HG02623 (cell line): ENCODE measurements around the gene FERMT3.

Experiments
- ATAC-seq: cut with Tn5 transposase; IDR thresholded peaks from one replicate; pipeline ENCODE4 v1.9.1; 2021; ENCODE audit warnings: moderate library complexity; ENCODE audit not compliant: unreplicated experiment

FERMT3 gene

DNA sequence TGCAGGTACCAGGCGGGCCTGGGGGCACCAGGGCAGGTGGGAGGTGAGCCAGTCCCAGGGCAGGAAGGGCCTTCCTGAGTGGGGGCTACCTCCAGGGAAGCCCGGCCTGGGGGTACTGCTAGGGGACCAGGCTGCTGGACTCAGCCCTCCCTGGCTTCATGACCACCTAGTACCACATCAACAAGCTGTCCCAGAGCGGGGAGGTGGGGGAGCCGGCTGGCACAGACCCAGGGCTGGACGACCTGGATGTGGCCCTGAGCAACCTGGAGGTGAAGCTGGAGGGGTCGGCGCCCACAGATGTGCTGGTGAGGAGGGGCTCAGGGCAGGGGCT is 12.8 kb downstream of the FERMT3 start:
- ATAC-seq, result no peak

DNA sequence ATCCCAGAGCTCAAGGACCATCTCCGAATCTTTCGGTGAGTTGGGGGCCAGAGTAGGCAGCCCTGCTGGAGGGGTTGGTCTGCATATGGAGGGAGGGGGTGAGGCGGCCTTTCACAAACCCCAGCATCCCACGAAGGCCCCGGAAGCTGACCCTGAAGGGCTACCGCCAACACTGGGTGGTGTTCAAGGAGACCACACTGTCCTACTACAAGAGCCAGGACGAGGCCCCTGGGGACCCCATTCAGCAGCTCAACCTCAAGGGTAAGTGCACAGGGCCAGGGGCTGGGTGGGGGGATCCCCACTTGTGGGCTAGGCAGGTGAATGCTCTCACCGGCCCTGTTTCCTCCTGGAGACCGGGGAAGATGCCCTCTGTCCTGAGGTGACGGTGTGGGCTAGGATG is 13.2 kb downstream of the FERMT3 start:
- no peak for ATAC-seq

DNA sequence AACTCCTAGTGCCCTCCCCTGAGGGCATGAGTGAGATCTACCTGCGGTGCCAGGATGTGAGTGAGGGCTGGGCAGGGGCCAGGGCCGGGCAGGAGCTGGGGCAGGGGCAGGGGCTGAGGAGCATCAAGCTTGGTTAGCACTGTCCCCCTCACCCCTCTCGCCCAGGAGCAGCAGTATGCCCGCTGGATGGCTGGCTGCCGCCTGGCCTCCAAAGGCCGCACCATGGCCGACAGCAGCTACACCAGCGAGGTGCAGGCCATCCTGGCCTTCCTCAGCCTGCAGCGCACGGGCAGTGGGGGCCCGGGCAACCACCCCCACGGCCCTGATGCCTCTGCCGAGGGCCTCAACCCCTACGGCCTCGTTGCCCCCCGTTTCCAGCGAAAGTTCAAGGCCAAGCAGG is 13.8 kb downstream of the FERMT3 start:
- no peak for ATAC-seq

DNA sequence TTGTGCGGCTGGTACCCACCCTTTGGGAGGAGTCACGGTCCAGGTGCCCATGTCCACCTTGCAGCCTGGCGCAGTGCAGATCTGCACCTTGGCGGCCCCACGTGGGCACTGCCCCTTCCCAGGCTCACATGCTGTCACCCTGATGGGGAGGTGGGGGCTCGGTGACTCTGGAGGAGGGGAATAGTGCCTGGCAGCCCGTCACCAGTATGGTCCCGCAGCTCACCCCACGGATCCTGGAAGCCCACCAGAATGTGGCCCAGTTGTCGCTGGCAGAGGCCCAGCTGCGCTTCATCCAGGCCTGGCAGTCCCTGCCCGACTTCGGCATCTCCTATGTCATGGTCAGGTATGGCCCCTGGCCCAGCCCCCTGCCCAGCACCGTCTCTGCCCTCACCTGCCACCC is 14.3 kb downstream of the FERMT3 start:
- no peak for ATAC-seq

DNA sequence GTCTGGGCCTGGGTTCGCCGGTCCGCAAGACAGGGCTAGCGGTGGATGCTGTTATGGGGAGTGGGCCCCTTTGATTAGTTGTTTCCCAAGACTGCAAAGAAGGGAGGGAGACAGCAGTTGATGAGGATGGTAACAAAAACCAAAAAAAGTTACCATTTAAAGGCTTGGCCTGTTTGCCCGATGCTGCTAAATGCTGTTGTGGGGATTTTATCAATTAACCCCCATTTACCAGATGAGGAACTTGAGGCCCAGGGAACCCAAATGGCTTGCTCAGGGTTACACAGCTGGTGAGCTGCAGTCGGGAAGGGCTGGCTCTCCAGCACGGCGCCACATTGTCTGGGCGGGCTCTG is 16.1 kb downstream of the FERMT3 start:
- ATAC-seq, result no peak

DNA sequence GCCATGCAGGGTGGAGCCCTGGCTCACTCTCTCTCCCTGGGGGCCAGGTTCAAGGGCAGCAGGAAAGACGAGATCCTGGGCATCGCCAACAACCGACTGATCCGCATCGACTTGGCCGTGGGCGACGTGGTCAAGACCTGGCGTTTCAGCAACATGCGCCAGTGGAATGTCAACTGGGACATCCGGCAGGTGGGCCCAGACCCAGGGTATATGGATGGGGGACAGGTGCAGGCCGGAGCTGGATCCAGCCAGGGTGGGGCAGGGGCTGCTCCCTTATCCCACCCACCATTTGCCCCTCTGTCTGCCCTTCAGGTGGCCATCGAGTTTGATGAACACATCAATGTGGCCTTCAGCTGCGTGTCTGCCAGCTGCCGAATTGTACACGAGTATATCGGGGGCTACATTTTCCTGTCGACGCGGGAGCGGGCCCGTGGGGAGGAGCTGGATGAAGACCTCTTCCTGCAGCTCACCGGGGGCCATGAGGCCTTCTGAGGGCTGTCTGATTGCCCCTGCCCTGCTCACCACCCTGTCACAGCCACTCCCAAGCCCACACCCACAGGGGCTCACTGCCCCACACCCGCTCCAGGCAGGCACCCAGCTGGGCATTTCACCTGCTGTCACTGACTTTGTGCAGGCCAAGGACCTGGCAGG is 16.6 kb downstream of the FERMT3 start:
- ATAC-seq, result no peak

DNA sequence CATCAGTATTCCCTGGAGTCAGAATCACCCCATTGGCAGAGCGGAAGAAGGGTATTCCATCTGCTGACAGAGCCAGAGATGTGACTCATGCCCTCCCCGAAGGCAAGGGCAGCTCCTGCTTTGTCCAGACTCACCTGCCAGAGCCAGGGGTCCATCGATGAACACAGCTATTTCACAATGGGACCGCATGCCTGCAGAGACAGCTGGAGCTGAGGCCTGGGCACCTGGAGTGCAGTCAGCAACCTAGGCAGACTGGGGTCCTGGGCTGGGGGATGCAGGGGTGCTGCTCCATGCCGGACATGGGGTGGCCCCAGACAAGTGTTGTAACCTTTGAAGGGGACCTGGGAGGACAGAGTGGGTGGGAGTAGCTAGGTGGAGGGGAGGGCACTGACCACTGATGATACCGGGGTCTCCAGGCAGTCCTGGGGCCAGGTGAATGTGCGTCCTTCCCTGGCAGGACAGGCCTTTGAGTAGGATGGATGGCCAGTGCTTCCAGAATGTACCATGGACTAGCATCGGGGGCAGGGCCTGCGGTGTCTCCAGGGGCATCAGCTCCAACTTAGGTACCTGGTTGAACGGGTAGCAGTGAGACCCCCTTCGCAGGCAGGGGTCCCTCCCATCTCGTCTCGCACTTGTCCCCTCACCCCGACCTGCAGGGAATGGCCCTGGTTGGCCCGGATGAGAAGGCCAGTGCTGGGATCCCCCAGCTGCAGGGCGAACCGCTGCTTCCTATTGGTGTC is 17.8 kb downstream of the FERMT3 start:
- no peak for ATAC-seq

DNA sequence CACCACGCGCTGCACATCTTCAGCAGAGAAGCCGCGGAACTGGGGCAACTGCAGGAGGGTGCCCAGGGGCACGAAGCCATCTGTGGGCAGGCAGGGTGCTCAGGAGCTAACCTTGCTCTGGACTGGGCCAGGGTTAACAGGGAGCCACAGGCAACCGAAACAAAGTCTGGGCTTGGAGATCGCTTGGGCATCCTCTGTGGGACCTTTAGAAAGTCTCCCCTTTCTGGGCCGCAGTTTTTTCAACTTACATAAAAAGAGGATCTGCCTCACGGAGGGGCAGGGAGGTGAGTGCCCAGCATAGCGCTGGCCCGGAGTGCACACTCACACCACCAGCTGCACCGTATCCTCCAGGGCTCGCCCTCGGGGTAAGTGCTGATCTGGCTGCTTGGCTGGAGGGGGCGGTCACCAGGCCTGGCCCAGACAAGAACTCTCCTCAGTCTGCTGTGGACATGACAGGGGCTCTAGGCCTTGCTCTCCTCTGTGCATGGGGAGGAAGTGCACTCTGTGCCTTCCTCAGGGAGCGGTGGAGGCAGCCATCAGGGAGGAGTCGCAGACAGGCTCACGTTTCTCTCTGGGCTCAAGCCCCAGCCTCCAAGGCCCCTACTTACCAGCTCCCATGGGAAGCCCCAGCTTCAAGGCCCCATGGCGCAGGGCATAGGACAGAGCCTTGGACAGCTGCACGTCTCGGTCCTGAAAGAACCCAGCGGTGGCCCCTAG is 18.5 kb downstream of the FERMT3 start:
- ATAC-seq, result no peak

DNA sequence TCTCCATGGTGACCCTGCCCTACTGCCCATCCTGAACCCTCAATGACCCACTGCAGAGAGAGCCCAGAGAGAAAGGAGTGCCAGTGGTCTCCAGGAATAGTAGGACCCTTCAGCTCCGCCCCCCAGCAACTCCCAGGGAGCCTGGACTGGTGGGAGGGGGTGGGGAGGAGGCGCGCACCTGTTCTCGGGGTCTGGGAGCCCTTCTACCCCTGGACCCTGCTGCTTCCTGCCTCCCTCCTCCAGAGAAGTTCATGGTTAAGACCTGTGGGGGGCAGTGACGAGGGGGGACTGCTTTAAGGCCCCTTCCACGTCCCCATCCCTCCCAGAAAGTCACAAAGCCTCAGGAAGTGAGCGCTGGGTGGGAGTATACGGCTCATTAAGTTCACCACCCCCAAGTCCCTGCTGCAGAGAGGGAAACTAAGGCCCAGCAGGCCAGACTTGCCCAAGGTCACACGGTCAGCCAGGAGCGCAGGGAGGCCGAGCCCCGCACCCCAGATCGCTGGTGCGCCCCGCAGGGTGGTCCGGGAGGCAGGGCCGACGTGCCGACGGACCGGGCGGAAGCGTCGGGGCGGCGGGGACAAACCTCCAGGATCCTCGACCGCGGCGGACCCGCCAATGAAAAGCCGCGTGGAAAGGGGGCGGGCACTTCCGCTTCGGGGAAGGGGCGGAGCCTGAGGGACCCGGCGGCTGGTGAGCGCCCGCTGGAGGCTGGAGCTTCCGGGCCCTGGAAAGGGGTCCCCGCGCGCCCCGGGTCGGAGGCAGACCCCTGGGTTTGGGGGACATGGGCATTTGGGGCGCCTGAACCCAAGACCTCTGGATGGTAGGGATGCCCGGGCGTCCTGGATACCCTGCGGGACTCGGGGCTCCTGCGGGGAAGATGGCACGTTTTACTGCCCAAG is 19.3 kb downstream of the FERMT3 start, which contains the start of the genes NUDT22 and TRPT1:
NUDT22 (plus strand) TSS at position 667 of the 899 bp plus-strand sequence. CDS start 379 bp downstream, outside the sequence.
TRPT1 (minus strand) TSS at position 579 of the 899 bp plus-strand sequence; CDS start at position 253, 326 bp downstream.
- ATAC-seq, result peak; percentile 39

DNA sequence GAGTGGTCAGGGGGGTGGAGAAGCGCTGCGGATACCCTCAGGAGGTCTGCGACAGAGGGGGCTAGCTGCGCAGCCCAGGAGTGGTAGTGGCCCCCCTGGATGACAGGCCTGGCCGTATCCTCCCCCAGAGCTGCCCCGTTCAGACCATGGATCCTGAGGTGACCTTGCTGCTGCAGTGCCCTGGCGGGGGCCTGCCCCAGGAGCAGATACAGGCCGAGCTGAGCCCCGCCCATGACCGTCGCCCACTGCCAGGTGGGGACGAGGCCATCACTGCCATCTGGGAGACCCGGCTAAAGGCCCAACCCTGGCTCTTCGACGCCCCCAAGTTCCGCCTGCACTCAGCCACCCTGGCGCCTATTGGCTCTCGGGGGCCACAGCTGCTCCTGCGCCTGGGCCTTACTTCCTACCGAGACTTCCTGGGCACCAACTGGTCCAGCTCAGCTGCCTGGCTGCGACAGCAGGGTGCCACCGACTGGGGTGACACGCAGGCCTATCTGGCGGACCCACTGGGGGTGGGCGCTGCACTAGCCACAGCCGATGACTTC is 20.1 kb downstream of the FERMT3 start:
- no peak for ATAC-seq

DNA sequence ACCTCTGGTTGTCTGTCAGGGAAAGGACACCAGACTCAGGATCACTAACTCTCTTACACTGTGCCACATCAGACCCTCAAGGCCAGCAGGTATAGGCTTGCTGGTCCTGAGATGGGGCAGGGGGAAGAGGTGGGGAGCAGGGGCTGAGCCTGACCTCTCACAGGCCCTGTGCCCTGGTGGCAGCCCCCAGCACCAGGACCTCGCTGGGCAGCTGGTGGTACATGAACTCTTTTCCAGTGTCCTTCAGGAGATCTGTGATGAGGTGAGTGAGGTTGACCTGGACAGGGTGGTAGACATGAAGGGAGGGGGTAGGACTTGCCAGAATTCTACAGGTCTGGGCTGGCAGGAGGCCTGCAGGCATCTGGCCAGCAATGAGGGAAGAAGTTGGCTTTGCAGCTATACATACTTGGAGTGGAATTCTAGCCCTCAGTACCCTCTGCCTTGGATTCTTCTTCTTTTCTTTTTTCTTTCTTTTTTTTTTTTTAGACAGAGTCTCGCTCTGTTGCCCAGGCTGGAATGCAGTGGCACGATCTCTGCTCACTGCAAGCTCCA is 21.0 kb downstream of the FERMT3 start:
- ATAC-seq, result no peak

DNA sequence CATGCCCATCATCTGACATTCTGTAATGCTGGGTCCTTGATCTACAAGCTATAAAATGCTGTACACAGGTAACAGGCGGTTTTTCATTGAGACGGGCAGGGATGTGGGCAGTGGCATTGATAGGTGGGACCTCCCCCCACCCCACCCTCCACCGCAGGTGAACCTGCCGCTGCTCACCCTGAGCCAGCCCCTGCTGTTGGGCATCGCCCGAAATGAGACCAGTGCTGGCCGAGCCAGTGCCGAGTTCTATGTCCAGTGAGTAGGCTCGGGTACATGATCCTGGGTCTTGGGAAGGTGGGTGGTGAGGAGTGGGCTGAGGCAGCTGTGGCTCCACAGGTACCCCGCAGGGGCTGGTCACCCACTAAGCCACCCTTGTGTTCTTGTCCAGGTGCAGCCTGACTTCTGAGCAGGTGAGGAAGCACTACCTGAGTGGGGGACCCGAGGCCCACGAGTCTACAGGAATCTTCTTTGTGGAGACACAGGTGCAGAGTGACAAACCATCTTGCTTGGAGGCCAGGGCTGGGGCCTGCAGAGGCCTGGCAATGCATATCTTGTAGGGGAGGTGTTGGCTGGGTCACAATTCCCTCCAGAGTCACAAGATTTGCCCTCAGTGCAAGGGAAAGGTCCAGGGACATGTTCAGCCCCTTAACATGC is 22.7 kb downstream of the FERMT3 start:
- no peak for ATAC-seq

DNA sequence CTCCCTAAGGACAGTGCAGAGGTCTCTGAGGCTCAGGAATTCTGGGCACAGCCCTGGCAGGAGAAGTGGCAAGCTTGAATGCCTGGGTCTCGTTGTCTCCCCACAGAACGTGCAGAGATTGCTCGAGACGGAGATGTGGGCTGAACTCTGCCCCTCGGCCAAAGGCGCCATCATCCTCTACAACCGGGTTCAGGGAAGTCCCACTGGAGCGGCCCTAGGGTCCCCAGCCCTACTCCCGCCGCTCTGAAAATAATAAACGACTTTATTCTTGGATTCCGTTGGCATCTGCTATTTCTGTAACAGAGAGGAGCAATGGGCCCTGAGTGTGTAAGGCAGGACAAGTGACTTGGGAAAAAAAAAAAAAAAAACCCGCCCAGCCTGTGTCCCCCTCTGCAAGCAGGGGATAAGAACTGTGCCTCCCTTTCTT is 23.2 kb downstream of the FERMT3 start:
- no peak for ATAC-seq

DNA sequence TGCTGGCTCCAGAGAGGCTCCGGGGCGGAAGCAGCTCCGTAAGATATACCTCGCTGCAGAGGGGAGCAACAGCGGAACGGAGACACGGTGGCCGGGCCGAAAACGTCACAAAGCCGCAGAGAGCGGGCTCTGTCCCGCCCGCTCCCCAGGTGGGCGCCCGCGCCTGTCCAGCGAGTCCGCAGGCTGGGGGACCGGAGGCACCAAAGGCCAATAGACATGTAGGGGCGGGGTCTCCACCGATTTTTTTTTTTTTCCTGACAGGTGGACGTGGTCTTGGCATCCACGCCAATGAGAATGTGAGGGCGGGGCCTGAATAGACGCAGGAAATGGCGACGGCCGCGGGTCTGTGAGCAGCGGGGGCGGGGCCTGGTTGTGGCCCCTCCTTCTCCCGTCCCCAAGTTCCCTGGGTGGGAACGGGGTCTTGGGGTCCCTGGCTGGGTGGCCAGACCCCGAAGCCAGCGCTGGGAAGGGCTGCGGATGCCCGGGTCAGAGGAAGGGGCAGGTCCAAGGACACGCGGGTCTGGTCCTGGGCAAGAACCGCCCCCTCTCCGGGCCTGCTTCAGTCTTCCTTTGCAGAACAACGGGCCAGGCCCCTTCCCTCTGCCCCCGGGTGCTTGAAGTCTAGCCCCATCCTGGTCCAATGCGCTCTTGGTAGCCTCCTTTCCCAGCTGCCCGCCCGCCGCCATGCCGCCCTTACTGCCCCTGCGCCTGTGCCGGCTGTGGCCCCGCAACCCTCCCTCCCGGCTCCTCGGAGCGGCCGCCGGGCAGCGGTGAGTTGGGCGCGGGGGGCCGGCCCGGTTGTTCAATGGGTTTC is 23.9 kb downstream of the FERMT3 start, which contains the start of gene DNAJC4:
DNAJC4 (plus strand) TSS at position 378 of the 814 bp plus-strand sequence; CDS start at position 685, 307 bp downstream.
- ATAC-seq, result no peak

DNA sequence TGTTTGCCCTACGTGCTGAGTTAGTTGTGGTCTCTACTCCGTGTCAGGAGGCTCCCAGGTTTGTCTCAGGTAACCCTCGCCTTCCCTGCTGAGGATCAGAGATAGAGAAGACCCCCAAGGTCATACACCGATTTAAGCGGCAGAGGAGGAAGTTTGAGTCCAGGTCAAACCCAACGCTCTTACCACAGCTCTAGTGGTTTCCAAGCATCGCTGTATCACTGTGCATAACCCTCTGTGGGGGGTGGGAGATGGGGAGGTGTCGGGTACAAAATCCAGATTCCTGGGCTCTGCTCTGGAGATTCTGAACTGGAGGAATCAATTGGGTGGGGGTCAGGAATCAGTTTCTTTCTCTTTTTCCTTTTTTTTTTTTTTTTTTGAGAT is 24.5 kb downstream of the FERMT3 start:
- ATAC-seq, result no peak

DNA sequence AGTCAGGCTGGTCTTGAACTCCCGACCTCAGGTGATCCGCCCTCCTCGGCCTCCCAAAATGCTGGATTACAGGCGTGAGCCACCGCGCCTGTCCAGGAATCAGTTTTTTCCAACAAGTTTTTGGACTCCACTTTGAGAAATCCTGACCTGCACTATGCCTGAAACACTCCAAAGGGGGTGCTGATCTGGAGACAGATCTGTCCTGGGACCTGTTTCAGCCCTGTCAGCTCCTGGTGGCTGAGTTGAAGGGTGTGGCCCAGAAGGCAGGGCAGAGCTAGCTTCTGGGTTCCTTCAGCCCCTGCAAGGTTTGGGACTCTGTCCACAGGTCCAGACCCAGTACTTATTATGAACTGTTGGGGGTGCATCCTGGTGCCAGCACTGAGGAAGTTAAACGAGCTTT is 25.0 kb downstream of the FERMT3 start:
- ATAC-seq, result no peak

DNA sequence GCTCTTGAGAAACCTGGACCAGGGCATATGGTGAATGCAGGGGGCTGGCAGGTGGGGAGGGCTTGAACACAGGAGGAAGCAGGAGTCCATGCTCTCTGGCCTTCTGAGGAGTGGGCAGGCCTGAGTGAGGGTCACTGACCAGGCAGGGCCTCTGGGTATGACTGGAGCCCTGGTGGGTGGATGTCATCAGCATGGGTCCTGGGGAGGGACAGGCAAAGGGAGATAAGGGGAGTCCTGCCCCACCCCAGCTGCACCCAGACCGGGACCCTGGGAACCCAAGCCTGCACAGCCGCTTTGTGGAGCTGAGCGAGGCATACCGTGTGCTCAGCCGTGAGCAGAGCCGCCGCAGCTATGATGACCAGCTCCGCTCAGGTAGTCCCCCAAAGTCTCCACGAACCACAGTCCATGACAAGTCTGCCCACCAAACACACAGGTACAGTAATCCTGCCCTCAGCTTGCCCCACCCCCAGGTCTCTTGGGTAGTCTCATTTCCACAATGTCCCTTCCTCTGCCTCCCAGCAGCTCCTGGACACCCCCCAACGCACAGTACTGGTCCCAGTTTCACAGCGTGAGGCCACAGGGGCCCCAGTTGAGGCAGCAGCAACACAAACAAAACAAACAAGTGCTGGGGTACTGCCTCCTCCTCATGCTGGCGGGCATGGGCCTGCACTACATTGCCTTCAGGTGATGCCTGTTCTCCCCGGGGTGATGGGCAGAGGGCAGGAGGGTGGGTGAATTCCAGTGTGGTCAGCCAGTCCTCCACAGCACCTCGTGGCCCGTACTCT is 25.9 kb downstream of the FERMT3 start:
- ATAC-seq, result no peak

DNA sequence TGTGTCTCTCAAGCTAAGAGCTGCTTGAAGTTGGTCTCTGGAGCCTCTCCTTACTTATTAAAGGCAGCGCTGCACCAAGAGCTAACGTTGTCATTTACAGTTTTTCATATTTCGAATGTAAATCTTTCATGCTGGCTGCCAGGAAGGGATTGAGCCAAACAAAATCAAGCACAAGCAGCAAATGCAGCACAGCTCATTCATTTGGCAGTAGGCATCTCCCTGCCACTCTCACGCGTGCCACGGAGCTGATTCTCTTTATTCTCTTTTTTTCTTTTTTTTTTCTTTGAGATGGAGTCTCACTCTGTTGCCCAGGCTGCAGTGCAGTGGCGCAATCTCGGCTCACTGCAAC is 26.4 kb downstream of the FERMT3 start:
- no peak for ATAC-seq
